Breast epithelium (tissue), 3 donors: Measurements from ENCODE around the gene GNG7.
"Not testable (repeated sequence)": the region's sequence is repeated elsewhere in the genome, so short reads cannot be mapped to it uniquely, and the experiment has no call there.

Source experiments
- CTCF ChIP-seq, 3 donors: fragments of 450-650 bp; IDR thresholded peaks; one replicate each; pipeline ENCODE4 v1.5.1; 2016 to 2017; ENCODE audit warnings: antibody characterized with exemption in 3 of 3, mild to moderate bottlenecking in 3 of 3, moderate library complexity in 3 of 3
- POLR2A ChIP-seq: fragments of 450-650 bp; IDR thresholded peaks from one replicate; pipeline ENCODE4 v1.6.1; 2016; ENCODE audit warnings: antibody characterized with exemption, mild to moderate bottlenecking, moderate library complexity
- POLR2AphosphoS5 ChIP-seq, 3 donors: sonication (generic); formaldehyde crosslinking; IDR thresholded peaks; one replicate each; pipeline ENCODE4 v1.6.1; 2017; ENCODE audit warnings: antibody characterized with exemption in 3 of 3

DNA sequence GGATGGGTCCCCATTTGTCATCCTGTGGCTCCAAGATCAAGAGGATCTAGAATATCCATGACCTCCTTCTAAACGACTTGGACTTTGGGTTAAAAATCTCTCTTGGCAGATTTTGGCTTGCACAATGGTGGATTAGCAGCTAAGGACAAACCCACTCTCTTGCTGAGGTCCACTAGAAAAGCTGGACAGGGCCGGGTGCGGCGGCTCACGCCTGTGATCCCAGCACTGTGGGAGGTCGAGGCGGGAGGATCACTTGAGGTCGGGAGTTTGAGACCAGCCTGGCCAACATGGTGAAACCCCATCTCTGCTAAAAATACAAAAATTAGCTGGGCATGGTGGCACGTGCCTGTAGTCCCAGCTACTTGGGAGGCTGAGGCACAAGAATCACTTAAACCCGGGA, 172.6 kb downstream of the GNG7 start:
- TF ChIP-seq CTCF (IDR thresholded peaks at IDR 0.05); POLR2A; POLR2AphosphoS5 (IDR thresholded peaks at IDR 0.05): not testable (repeated sequence)
